HG03439 (cell line): Measurements from ENCODE around the gene DDX11.
"Not testable (repeated sequence)": the region's sequence is repeated elsewhere in the genome, so short reads cannot be mapped to it uniquely, and the experiment has no call there.

ENCODE experiments used
- ATAC-seq: cut with Tn5 transposase; IDR thresholded peaks from one replicate; pipeline ENCODE4 v1.9.1; 2021; ENCODE audit warnings: mild to moderate bottlenecking, moderate library complexity; ENCODE audit not compliant: unreplicated experiment

DDX11 gene

DNA sequence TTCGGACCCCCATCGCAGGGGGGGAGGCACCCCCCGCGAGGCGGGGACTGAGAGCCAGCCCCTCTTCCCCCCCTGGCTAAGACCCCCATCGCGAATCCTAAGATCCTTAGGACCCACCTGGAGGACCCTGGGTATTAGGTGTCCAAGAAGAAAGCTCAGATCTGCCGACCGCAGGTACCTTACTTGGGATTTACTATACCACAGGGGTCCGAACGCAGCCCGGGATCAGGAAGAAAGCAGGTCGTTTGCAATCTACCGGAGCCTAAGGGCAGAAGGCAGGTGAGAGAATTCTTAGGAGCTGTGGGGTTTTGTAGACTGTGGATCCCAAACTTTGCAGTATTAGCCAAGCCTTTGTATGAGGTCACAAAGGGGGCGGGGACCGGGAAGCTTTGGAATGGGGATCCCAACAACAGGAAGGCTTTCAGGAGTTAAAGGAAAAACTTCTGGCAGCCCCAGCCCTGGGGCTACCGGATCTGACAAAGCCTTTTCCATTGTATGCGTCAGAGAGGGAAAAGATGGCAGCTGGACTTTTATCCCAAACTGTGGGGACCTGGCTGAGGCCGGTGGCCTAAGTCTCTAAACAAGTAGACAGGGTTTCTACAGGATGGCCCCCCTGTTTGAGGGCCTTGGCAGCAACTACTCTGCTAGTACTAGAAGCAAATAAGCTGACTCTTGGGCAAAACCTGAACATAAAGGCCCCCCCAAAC is 47.5 kb downstream of the DDX11 start:
- ATAC-seq: not testable (repeated sequence)

DNA sequence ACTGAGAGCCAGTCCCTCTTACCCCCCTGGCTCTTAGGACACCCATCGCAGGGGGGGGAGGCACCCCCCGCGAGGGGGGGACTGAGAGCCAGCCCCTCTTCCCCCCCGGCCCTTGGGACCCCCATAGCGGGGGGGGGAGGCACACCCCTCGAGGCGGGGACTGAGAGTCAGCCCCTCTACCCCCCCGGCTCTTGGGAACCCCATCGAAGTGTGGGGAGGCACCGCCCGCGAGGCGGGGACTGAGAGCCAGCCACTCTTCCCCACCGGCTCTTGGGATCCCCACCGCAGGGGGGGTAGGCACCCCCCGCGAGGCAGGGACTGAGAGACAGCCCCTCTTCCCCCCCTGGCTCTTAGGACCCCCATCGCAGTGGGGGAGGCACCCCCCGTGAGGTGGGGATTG is 48.8 kb downstream of the DDX11 start:
- no peak for ATAC-seq

DNA sequence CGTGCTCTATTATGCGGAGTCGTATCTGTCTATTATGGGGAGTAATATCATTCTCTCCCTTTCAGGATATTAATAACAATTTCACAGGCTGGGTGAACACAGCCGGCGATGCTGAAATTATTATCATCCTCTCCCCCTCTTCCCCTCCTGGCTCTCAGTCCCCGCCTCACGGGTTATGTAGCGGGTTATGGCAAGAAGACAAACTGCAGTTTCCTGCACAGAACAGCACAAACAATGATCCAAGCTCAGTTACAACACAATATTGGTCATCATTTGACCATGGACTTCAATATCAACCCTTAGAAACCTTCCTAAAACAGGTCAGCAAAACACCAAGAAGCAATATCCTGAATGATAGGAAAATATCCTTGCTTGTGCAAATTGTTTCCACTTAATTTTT is 50.5 kb downstream of the DDX11 start:
- ATAC-seq: not testable (repeated sequence)

DNA sequence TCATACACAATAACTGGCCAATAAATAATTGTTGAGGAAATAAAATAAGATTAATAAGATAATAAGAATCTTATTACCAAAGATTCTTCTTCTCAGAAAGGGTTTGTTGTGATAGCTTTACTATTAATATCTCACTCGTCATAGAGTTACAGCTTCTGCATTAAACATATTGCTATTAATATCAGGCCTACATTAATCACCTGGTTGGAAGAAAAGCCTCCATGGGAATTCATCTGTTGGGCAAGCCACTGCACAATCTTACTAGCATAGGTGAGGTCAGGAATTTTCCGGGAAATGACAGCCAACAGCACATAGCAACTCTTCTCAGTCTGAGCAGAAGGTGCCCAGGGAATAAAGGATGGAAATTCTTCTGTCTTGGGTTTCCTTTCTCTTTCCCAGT is 51.5 kb downstream of the DDX11 start:
- ATAC-seq: not testable (repeated sequence)

GRCh38 chr12:31127209-31127848 is 53.7 kb downstream of the DDX11 start:
- not testable (repeated sequence) for ATAC-seq

DNA sequence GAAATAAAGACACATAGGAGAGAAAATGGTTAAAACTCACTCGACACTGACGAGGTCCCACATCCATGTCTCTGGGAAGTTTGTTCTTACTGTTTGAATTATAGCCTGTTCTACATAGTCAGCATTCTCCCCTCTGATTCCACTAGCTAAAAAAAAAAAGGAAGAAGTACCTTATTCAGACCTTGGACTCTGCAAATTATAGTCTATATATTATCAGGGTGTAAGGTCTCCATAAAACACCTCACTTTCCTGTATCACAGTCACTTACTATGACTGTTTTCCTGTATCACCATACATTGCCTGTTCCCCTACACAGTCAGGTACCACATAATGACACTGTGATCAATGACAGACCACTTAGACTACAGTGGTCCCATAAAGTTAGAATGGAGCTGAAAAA is 62.9 kb downstream of the DDX11 start:
- not testable (repeated sequence) for ATAC-seq

DNA sequence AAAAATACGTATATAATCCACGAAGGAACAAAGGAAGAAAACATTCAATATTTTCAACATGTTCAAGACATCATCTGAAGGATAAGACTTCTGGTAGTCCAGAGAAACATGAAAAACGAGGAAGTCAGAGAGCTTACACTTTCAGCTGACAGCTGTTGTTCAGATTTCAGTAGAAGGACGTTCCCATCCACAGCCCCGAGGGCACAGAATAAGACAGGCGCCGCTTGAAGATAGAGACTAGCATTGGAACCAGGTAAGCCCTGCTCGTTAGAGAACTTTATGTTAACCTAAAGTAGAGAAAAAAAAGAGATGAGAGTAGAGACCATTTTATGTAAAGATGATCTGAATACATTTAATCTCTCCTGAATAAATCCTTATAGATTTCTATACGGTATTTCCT is 71.1 kb downstream of the DDX11 start:
- ATAC-seq: not testable (repeated sequence)

DNA sequence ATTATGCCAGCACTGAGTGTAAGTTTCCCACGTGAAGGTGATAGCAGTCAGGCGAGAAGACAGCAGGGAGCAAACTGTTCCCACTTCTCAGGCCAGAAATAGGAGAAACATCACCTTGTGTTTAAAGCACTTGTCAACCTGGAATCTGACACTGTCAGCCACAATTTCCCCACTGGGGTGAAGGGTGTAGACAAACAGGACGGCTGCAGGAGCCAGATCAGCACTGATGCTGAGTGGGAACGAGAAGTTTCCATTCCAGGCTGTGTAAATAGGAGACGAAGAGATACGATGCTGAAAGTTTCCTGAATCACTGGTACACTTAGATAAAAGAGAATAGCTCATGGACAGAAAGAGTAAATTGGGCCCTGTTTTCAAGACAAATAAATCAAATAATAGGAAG is 71.6 kb downstream of the DDX11 start:
- not testable (repeated sequence) for ATAC-seq

GRCh38 chr12:31147415-31147814 is 73.8 kb downstream of the DDX11 start:
- not testable (repeated sequence) for ATAC-seq

DNA sequence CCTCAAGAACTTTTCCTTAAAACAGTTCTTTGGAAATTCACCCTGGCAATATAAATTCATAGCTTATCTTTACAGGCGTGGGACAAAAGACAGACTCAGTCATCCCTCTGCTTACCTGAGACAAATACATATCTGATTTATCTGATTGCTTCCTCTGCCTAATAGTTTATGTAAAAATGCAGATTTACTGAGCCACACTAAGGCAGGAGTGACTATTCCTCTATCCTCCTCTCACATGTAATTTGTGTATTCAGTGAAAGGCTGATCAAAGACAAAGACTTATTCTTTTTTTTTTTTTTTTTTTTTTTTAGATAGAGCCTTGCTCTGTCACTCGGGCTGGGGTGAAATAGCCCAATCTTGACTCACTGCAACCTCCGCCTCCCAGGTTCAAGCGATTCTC is 77.1 kb downstream of the DDX11 start:
- not testable (repeated sequence) for ATAC-seq
